Stimulated activated CD8-positive, alpha-beta memory T cell treated with anti-CD3 and anti-CD28 coated beads, Interleukin-7, amount 100 ng/mL, for 24 hours (primary cell): ENCODE measurements around the gene RRBP1.

ENCODE experiments used
- DNase-seq: peaks from one replicate; pipeline ENCODE4 v3.0.0-alpha.2; 2020; ENCODE audit warnings: low read depth

Gene RRBP1

DNA sequence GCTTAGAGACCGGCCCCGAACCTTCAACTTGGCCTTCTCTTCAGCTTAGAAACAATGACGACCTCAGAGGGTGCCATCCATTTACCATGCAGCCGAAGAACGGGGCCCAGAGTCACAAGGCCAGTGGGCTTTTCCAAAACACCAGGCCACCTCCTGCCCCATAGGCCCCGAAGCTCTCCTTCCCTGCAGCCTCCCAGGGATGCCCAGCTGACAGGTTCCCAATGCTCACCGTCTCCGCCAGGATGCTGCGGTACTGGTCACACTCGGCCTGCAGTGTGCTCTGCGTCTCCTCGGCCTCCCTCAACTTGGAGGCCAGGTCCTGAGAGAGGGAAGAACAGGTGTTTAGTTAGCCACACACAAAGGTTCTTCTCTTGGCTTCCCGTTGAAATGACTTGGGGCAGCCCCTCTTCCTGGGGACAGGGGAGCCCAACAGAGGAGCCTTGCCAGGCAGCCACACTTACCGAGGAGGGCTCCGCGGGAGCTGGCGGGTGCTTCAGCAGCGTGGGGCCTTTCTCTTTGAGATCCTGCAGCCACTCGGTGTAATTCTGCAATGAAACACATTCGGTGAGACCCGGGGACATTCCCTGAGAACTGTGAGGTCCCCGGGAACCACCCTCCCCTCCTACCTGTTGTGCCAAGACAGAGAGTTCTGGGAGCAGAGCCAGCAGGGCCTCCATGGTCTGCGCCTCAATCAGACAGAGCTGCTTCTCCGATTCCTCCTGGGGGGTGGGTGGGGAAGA, 60.6 kb downstream of the RRBP1 start:
- DNase-seq, result no peak

- no peak for DNase-seq
Measured at GRCh38 chr20:17620371-17621228, 61.4 kb downstream of the RRBP1 start.

DNA sequence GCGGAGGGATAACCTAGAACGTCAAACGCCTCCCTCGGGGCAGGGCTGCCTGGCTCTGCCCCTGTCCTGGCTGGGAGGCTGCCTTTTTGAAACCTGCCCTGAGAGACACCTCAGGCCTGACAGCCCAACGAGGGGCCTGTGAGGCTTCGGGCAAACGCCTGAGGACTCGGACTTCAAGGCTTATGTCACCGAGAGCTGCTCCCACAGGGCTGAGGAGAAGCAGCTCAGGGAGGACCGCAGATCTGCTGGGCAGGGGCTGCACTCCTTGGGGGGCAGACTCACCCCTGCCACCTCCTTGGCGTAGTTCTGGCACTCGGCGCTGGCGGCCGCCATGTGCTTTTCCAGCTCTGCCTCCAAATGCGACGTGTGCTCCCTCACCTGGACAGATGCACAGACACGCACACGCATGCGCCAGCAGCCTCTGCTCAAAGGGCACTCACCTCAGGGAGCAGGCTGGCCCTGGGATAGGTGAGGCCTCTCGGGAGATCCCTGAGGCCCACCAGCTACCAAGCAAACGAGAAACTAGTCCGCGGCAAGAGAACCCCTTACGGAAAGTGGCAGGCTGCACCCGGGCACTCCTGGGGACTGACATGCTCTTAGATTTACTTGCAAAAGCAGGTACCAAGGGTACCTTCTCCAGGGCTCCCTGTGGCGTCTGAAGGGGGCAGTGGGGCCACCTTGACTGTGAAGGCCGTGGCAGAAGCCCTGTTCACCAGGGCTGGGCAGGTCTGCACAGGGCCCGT, 62.5 kb downstream of the RRBP1 start:
- DNase-seq, result no peak

GRCh38 chr20:17618673-17619013, 63.4 kb downstream of the RRBP1 start:
- DNase-seq, result no peak

DNA sequence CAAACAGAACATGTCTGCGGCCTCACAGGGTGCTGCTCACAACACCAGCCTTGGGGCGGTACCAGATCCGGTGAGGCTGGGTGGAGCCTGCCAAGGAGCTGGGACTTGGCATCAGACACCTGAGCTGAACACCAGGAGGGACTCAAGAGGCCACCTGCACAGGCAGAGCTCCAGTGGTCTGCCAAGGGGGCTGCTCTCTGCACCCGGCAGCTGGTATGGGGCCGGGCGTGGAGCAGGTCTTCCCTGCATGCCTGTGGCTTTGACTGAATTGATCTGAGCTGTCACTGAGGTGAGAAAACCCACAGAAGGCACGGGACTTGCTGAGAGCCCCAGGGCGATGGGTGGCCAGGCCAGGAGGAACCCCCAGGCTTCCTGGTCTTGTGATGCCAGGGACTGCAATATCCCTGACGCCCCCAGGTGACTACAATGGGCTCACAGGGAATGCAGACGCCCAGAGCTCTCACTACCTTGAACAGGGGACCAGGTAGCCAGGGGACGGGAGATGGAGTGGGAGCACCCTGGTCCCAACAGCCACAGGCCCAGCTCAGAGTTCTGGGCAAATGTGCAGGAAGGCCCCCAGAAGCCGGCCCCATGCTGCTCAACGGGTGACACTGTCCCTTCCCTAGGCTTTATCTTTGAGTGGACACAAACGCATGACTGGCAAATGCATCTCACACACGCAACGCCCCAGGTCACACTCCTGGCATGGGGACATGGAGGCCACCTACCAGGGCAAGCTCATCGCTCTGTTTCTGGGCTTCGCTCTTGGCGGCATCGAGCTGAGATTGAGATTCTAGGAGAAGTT, 64.0 kb downstream of the RRBP1 start:
- DNase-seq, result no peak

GRCh38 chr20:17617212-17617867, 64.7 kb downstream of the RRBP1 start:
- DNase-seq, result no peak

DNA sequence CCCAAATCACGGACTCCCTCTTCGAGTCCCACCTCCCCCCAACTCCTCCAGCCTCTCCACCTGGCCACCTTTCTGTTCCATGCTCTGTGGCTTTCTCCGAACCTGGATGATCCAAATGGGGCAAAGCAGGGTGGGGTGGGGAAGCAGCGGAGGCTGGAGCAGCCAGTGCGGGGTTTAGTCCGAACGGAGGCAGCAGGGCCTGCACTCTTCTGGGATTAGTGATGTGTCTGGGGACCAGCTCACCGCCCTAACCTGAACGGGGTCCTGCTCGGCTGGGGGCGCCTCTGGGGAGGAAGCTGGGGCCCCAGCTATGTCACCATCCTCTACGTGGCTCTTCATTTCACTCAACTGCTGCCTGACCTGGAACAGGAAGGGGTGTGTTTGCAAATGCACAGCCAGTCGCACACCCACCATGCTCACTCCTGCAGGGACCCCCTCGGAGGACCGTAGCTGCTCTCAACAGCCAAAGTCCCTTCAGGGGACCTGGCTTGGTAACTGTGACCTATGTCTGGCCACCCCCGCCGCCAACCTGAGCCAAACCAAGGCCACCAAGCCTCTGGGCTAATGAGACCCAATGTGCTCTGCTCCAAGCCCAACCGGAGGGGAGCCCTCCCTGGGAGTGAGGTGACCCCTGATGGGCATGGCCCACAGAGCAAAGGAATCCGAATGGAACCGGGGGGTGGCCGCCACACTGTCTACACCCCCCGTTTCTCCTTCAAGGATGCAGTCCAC, 65.4 kb downstream of the RRBP1 start:
- DNase-seq, result no peak

DNA sequence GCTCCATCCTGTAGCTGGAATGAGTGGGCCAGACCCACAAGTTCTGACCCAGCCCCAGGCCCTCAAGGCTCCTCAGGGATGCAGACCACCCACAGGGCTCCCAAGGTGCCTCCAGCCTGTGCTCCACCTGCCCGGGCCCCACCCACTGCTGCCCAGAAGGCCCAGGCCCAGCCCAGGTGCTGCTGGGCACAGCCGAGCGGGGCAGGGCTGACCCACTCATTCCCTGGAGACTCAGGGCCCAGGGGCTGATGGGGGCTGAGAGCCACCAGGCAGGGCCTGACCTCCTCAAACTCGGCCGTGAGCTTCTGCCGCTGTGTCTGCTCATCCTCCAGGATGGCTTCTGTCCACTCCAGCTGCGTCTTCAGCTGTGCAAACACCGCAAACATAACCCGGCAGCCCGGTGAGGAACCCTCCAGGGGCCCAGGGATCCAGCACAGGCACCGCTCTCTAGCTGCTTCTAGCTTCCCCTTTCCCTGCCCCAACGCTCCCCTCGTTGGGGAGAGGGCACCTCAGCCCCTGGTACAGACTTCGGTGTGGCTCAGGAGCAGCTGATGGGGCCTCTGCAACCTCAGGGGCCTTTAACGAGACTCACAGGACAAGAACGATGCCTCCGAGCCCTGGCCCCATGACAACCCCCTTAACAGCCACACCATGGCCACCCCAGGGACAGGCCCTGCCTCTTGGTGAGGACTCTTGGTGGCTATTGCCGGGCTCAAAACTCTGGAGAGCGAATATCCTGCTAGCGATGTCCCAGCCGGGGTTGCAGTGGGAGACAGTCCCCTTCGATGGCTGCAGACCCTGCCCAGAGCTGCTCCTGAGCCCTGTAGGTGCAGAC, 66.2 kb downstream of the RRBP1 start:
- DNase-seq, result no peak

DNA sequence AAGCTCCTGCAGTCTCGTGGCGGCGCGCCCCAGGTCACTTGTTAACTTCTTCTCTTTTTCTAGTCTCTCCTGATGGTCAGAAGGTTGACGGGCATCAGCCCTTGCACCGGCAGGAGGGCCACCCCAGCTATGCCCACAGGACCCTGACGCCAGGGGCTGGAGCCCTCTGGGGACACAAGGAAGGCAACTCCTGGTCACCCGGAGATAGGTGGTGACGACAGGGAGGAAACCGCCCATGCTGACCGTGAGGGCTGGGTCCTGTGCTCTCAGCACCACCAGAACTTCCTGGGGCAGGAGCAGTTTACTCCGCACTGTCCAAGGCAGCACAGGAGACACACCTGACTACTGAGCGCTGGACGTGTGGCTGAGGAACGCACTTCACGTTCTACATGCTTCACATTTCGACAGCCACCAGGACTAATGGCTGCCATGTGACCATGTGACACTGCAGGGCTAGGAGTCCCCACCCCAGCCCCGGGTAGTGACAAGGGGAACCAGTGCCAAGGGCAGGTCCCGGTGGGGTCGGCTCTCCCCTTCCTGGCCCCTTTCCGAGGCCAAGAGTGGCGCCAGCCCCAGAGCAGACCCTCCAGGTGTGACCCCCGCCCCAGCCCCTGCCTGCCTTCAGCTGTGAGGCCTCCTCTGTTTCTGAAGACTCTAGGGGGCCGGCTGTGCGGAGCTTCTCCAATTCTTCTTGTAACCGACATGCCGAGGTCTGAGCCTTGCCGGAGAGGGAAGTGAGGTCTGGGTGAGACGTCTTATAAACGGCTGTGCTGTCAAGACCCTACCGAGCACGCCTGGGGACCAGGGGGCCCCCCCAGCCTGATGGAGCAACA, 67.0 kb downstream of the RRBP1 start:
- no peak for DNase-seq

DNA sequence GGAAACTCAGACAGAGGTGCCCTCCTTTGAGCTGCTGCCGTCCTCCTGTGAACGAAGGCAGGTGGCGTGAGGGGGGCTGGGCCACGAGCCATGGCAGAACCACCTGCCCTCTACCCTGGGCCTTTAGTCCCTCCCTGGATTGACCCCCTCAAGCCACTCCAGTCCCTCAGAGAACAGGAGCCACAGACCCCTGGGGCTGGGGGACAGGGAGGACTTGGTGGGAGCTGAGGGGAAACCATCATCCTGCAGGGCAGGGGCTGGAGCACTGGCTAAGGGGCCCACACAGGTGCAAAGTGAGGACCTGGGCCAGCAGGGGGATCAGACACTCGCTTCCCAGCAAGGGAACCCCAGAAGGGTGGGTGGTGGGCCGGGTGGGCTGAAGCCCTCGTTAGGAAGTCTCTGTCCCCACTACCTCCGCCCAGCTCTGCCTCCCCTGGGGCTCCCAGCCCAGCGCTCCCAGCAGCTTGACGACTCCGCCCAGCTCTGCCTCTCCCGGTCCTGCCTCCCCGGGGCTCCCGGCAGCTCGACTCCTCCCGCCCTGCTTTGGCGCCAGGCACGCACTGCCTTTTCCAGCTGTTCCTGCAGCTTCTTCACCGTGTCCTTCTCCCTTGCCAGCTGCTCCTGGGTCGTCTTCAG, 67.7 kb downstream of the RRBP1 start:
- no peak for DNase-seq

DNA sequence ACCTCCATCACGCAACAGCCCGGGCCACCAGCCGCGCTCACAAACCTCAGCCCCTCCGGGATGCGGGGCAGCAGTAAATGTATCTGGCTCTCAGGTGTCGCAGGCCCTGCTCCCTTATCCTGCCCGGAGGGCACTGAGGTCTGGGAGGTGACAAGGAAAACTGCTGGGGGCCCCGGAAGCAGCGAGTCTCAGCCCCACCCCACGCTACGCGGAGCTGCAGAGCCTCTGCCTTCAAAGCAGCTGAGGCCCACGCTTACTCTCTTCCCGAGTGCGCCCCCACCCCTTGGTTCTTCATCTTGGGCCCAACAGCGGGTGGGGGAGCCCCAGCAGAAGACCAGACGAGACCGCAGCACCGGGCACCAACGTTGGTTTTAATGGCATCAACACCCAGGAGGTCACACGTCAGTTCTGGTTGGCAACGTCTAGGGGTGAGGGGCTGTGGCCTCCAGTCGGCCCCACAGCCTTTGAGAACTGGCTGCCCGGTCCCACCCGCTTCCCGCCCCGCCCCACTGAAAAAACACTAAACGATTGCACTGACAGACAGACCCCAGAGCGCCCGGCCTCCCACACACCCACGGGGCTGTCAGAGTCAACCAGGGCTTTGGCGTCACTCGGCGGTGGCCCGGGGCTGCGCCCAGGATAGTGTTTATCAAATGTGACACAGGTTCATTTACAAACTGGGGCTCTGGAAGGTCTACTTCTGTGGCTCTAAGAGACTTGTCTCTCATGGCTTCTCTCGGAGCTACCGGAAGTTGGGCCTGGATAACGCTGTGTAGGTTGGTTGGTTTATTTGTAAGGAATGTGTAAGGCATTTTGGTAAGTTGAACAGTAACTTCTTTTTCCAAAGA, 68.5 kb downstream of the RRBP1 start:
- no peak for DNase-seq

GRCh38 chr20:17612992-17613327, 69.1 kb downstream of the RRBP1 start:
- DNase-seq, result no peak

GRCh38 chr20:17612287-17612991, 69.6 kb downstream of the RRBP1 start:
- DNase-seq, result no peak

GRCh38 chr20:17611540-17612286, 70.3 kb downstream of the RRBP1 start:
- no peak for DNase-seq

DNA sequence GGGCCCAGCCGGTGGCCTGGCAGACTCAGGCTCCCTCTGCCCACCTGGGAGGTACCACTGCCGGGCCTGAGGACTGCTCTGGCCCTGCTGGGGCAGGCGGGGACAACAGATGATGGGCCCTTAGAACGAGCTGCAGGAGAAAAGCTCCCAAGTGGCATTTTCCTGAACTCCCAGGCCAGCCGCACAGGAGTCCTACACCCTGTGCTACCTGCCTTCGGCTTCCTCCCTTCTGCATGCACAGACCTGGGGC, 70.8 kb downstream of the RRBP1 start:
- no peak for DNase-seq

DNA sequence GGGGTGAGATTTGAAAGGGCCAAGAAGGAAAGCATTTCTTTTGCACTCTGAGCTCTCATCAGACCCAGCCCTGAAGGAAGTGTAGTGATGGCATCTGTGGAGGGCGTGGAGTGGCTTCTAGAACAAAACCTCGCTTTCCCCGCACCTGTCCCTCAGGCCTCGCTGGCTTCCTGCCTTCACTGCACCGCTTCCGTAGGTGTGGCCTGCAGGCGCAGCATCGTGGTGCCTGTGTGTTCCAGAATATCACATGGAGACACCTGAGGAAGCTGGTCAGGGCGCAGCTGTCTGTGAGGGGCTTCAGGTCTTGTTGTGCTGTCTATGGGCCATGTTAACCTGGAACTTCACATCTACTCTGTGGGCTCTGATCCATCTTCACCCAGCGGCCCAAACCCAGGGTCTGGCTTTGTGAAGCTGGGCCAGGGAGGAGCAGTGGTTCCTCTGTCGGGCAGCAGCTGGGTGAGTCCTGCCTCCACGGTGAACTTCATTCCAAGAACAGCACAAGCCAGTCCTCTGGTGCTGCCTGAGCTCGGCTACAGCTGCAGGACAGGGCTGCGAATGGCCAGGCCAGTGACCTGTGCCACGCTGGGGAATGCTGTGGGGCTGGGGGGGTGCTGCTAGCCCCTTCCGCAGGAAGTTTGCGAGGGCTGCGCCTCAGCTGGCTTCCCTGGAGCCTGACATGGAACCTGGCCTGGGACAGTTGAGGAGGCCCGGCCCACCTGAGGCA, 71.3 kb downstream of the RRBP1 start:
- no peak for DNase-seq
